ENCODE data around the gene AKR1D1. TPM values are rescaled to one million over a fixed set of nuclear protein-coding genes. Genes with fewer than 3 reads are reported as not detected.

The AKR1D1 gene
- total and polyA plus RNA-seq, 2 of the 13 experiments (the other 11 are each of a cell fraction or from before 2014, with no cell fraction given): 6.9 to 37.0 TPM

DNA sequence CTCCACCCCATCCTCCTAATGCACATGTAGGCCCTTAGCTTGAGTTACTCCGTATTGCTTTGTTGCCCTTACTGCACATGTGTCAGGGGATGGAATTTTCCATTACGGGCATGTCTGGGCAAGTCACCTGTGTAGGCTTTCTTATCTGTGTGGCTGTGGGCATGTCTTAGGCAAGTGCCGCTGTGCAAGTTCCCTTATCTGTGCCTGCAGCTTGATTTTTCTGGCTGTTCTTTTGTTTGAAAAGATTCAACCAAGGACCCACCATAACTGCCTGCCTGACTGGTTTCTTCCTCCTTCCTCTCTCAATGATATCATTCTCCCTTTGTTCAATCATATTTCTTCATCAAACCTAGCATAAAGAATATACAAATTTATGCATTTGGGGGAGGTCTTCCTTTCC lies 88.5 kb downstream of the AKR1D1 start:
- TF ChIP-seq SETDB1 (CRISPR knock-in tag; IDR thresholded peaks at IDR 0.05; ENCODE audit: borderline replicate concordance) (peak; percentile 90; the same call in 1 of the 2 replicates), TARDBP (CRISPR knock-in tag; IDR thresholded peaks at IDR 0.05) (no peak), ZNF143 (CRISPR knock-in tag; IDR thresholded peaks at IDR 0.05) (no peak), TP53 (CRISPR knock-in tag; conservative IDR thresholded peaks at IDR 0.05) (peak; percentile 98), ZNF780A (CRISPR knock-in tag; IDR thresholded peaks at IDR 0.05) (peak; percentile 100), KAT8 (CRISPR knock-in tag; IDR thresholded peaks at IDR 0.05) (no peak), ZFP36 (IDR thresholded peaks at IDR 0.05; ENCODE audit: borderline replicate concordance, low read depth, low read length, partially characterized antibody) (peak; percentile 96), GPN1 (CRISPR knock-in tag; IDR thresholded peaks at IDR 0.05; ENCODE audit: borderline replicate concordance) (no peak)
- TF ChIP-seq, protein P1, sequence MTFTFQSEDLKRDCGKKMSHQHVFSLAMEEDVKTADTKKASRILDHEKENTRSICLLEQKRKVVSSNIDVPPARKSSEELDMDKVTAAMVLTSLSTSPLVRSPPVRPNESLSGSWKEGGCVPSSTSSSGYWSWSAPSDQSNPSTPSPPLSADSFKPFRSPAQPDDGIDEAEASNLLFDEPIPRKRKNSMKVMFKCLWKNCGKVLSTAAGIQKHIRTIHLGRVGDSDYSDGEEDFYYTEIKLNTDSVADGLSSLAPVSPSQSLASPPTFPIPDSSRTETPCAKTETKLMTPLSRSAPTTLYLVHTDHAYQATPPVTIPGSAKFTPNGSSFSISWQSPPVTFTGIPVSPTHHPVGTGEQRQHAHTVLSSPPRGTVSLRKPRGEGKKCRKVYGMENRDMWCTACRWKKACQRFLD (CRISPR knock-in tag; IDR thresholded peaks at IDR 0.05; ENCODE audit: borderline replicate concordance): no peak
- TF ChIP-seq, protein P2, sequence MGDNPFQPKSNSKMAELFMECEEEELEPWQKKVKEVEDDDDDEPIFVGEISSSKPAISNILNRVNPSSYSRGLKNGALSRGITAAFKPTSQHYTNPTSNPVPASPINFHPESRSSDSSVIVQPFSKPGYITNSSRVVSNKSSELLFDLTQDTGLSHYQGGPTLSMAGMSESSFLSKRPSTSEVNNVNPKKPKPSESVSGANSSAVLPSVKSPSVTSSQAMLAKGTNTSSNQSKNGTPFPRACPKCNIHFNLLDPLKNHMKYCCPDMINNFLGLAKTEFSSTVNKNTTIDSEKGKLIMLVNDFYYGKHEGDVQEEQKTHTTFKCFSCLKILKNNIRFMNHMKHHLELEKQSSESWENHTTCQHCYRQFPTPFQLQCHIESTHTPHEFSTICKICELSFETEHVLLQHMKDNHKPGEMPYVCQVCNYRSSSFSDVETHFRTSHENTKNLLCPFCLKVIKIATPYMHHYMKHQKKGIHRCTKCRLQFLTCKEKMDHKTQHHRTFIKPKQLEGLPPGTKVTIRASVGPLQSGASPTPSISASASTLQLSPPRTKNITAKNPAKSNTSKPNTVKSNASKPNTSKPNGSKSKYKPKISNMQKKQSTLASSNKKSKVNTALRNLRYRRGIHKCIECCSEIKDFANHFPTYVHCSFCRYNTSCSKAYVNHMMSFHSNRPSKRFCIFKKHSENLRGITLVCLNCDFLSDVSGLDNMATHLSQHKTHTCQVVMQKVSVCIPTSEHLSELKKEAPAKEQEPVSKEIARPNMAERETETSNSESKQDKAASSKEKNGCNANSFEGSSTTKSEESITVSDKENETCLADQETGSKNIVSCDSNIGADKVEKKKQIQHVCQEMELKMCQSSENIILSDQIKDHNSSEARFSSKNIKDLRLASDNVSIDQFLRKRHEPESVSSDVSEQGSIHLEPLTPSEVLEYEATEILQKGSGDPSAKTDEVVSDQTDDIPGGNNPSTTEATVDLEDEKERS (CRISPR knock-in tag; IDR thresholded peaks at IDR 0.05): 0 out of 2 replicates have a peak, but pooled peaks have one; percentile 57
- TF ChIP-seq, protein P3, sequence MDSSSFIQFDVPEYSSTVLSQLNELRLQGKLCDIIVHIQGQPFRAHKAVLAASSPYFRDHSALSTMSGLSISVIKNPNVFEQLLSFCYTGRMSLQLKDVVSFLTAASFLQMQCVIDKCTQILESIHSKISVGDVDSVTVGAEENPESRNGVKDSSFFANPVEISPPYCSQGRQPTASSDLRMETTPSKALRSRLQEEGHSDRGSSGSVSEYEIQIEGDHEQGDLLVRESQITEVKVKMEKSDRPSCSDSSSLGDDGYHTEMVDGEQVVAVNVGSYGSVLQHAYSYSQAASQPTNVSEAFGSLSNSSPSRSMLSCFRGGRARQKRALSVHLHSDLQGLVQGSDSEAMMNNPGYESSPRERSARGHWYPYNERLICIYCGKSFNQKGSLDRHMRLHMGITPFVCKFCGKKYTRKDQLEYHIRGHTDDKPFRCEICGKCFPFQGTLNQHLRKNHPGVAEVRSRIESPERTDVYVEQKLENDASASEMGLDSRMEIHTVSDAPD (CRISPR knock-in tag; IDR thresholded peaks at IDR 0.05): no peak
- H3K27me3 ChIP-seq (ENCODE audit: control insufficient read depth in 1 of 2, insufficient read depth in 2 of 2, low read length in 2 of 2): no peaks in the 10 kb centered on the region
- no peaks in the 10 kb centered on the region for H3K36me3 ChIP-seq (replicated peaks in 1 of 2; ENCODE audit: control insufficient read depth in 1 of 2, insufficient read depth in 2 of 2, low read length in 2 of 2)
- POLR2A ChIA-PET: no interaction called here
- peaks cover 26% of the 10 kb centered on the region for H3K9me3 ChIP-seq (ENCODE audit: low read length)
- H3K4me3 ChIP-seq (replicated peaks in 1 of 3; ENCODE audit: insufficient read depth in 1 of 3, low read depth in 2 of 3, low read length in 3 of 3): no peak overlapping the region
- intact Hi-C loops (cut with micrococcal nuclease; ENCODE audit: unreplicated experiment) (loop anchor here (10.0 kb wide), 3 partner anchors 70 to 220 kb away; no protein-coding TSS in a partner anchor), in situ Hi-C loops (cut with HindIII; ENCODE audit: extremely low pct_ligation_motif_present, low pct_unique_long_range_greater_than_20kb) (loop anchor here (10.0 kb wide), 1 partner anchor 300 kb away; the partner anchor contains the start of gene TRIM24)
- no peaks in the 10 kb centered on the region for H3K79me2 ChIP-seq (ENCODE audit: insufficient read depth, low read length)
- H3K27ac ChIP-seq (ENCODE audit: extremely low read length, insufficient read depth, low read length): no peak overlapping the region
- H4K20me1 ChIP-seq (ENCODE audit: insufficient read depth, low read length): no peaks in the 10 kb centered on the region
- BruUV-seq (replicated peaks): no TSS peak
- H2AFZ ChIP-seq (ENCODE audit: low read length): no peak overlapping the region
- H3K4me1 ChIP-seq (ENCODE audit: insufficient read depth, low read length): peaks cover 57% of the 10 kb centered on the region
- FAIRE-seq: no peak
- no peak for DNase-seq (ENCODE audit: low spot score)
- H3K9ac ChIP-seq (ENCODE audit: insufficient read depth, low read depth, low read length): no peak overlapping the region
- CTCF ChIA-PET (ENCODE audit: low intra/inter-chr PET ratio, low total read pairs): no interaction called here
- WGBS (ENCODE audit: low lambda C conversion rate): 97% methylated on average over 3 of the region's 3 CpGs
- ATAC-seq: no peak
- no peak overlapping the region for H3K4me2 ChIP-seq (ENCODE audit: low read depth, low read length)

Measured in HepG2 (cell line).